HepG2 (cell line): Measurements from ENCODE around the gene C19orf33.

Experiments used
- DMAP1 ChIP-seq: IDR thresholded peaks from 2 replicates; pipeline ENCODE4 v1.6.1; 2016
- HMGA1 ChIP-seq: sonication (generic); formaldehyde crosslinking; conservative IDR thresholded peaks from 2 replicates; pipeline ENCODE4 v1.4.0; 2020; ENCODE audit warnings: missing genetic modification reagents
- SUZ12 ChIP-seq: fragments of 150-350 bp; IDR thresholded peaks from 2 replicates; pipeline ENCODE4 v1.6.1; 2014; ENCODE audit warnings: low read depth, low read length
- TF ChIP-seq, protein P1 (sequence below): sonication (generic); formaldehyde crosslinking; IDR thresholded peaks from 2 replicates; pipeline ENCODE4 v1.4.0; 2020; ENCODE audit warnings: missing genetic modification reagents

DNA sequence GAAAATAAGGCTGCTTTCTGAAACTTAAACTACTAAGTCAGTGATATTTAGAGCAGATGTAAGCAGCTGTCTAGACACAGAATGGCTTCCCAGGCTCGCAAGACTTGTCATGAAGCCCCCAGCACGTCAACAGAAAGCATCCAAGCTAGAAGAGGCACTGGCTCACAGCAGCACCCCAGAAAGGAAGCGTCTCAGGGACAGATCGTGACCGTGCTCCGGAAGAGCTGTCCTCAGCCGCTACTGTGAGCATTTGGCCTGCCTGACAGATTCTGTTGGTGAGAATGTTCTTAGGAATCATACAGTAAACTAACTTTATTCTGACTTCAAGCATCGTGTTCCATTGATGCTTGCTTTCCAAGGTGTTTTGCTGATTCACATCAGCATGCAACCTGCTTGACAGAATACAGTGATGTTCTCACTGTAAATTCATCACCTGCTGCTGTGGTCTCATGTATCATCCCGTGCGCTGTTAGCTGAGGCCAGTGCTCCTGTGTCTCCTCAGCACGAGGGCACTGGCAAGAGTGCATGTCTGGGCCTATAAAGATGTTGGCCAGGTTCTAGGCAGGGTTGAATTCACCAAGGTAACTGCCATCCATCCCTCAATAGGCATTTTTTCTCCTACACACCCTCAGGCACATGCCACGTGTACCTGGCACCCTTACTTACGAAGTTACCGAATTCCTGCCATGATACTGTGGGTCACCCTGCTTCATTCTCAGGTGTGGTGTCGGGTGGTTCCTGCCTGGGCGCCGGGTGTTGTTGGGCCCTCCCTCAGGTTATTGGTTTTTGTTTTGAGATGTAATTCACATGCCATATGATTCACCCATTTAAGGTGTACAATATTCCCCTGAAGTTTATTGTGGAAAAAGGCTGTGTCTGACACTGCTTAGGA, 23.8 kb upstream of the C19orf33 start:
- TF ChIP-seq, protein P1, sequence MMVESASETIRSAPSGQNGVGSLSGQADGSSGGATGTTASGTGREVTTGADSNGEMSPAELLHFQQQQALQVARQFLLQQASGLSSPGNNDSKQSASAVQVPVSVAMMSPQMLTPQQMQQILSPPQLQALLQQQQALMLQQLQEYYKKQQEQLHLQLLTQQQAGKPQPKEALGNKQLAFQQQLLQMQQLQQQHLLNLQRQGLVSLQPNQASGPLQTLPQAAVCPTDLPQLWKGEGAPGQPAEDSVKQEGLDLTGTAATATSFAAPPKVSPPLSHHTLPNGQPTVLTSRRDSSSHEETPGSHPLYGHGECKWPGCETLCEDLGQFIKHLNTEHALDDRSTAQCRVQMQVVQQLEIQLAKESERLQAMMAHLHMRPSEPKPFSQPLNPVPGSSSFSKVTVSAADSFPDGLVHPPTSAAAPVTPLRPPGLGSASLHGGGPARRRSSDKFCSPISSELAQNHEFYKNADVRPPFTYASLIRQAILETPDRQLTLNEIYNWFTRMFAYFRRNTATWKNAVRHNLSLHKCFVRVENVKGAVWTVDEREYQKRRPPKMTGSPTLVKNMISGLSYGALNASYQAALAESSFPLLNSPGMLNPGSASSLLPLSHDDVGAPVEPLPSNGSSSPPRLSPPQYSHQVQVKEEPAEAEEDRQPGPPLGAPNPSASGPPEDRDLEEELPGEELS (CRISPR knock-in tag), result no peak
- TF ChIP-seq DMAP1 (CRISPR knock-in tag), result no peak
- TF ChIP-seq SUZ12, result no peak
- TF ChIP-seq HMGA1 (CRISPR knock-in tag), result no peak
